ENCODE measurements around the gene METTL9. TPM values are rescaled to one million over a fixed set of nuclear protein-coding genes. Genes with fewer than 3 reads are reported as not detected.

Gene METTL9
- total and polyA plus RNA-seq, 2 of the 13 experiments (the other 11 are each of a cell fraction or from before 2014, with no cell fraction given), result 123 to 204 TPM

DNA sequence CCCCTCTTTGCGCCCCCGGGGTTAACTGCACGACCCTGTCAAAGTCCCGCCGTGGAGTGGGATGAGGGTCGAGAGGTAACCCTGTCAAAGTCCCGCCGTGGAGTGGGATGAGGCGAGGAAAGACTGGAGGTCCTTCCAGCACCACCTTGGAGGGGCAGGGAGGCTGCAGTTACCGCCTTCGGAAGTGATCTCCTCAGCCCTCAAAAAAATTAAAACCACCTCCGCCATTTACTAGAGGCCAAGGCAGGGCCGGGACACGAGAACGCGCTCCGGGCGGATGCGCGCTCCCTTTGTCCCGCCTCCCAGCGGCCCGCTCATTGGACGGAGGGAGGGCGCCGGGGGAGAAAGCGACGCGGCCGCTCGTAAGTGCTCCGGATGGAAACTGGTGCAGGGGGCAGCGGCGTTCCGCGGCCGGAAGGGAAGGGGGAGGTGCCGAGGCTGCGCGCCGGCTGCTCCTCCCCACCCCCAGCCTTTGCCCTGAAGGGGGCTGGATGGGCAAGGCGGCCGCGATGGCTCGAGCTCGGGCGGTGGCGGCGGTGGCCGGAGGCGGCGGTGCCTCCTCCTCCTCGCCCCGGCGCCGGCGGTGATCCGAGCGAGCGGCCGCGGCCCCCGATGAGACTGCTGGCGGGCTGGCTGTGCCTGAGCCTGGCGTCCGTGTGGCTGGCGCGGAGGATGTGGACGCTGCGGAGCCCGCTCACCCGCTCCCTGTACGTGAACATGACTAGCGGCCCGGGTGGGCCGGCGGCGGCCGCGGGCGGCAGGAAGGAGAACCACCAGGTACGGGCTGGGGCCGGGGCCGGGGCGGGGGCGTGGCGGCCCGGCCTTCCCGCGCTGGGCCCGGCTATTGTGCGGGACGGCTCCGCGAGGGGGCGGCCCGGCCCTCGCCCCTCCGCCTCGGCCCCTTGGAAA, at the start of gene METTL9 (continued):
- TF ChIP-seq, protein P1, sequence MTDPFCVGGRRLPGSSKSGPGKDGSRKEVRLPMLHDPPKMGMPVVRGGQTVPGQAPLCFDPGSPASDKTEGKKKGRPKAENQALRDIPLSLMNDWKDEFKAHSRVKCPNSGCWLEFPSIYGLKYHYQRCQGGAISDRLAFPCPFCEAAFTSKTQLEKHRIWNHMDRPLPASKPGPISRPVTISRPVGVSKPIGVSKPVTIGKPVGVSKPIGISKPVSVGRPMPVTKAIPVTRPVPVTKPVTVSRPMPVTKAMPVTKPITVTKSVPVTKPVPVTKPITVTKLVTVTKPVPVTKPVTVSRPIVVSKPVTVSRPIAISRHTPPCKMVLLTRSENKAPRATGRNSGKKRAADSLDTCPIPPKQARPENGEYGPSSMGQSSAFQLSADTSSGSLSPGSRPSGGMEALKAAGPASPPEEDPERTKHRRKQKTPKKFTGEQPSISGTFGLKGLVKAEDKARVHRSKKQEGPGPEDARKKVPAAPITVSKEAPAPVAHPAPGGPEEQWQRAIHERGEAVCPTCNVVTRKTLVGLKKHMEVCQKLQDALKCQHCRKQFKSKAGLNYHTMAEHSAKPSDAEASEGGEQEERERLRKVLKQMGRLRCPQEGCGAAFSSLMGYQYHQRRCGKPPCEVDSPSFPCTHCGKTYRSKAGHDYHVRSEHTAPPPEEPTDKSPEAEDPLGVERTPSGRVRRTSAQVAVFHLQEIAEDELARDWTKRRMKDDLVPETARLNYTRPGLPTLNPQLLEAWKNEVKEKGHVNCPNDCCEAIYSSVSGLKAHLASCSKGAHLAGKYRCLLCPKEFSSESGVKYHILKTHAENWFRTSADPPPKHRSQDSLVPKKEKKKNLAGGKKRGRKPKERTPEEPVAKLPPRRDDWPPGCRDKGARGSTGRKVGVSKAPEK (CRISPR knock-in tag; IDR thresholded peaks at IDR 0.05; ENCODE audit: borderline replicate concordance), result peak; percentile 83; the same call in 1 of the 2 replicates
- TF ChIP-seq, protein P2, sequence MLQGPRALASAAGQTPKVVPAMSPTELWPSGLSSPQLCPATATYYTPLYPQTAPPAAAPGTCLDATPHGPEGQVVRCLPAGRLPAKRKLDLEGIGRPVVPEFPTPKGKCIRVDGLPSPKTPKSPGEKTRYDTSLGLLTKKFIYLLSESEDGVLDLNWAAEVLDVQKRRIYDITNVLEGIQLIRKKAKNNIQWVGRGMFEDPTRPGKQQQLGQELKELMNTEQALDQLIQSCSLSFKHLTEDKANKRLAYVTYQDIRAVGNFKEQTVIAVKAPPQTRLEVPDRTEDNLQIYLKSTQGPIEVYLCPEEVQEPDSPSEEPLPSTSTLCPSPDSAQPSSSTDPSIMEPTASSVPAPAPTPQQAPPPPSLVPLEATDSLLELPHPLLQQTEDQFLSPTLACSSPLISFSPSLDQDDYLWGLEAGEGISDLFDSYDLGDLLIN (CRISPR knock-in tag; IDR thresholded peaks at IDR 0.05; ENCODE audit: borderline replicate concordance), result no peak; the same call in 1 of the 2 replicates
- TF ChIP-seq, protein P3, sequence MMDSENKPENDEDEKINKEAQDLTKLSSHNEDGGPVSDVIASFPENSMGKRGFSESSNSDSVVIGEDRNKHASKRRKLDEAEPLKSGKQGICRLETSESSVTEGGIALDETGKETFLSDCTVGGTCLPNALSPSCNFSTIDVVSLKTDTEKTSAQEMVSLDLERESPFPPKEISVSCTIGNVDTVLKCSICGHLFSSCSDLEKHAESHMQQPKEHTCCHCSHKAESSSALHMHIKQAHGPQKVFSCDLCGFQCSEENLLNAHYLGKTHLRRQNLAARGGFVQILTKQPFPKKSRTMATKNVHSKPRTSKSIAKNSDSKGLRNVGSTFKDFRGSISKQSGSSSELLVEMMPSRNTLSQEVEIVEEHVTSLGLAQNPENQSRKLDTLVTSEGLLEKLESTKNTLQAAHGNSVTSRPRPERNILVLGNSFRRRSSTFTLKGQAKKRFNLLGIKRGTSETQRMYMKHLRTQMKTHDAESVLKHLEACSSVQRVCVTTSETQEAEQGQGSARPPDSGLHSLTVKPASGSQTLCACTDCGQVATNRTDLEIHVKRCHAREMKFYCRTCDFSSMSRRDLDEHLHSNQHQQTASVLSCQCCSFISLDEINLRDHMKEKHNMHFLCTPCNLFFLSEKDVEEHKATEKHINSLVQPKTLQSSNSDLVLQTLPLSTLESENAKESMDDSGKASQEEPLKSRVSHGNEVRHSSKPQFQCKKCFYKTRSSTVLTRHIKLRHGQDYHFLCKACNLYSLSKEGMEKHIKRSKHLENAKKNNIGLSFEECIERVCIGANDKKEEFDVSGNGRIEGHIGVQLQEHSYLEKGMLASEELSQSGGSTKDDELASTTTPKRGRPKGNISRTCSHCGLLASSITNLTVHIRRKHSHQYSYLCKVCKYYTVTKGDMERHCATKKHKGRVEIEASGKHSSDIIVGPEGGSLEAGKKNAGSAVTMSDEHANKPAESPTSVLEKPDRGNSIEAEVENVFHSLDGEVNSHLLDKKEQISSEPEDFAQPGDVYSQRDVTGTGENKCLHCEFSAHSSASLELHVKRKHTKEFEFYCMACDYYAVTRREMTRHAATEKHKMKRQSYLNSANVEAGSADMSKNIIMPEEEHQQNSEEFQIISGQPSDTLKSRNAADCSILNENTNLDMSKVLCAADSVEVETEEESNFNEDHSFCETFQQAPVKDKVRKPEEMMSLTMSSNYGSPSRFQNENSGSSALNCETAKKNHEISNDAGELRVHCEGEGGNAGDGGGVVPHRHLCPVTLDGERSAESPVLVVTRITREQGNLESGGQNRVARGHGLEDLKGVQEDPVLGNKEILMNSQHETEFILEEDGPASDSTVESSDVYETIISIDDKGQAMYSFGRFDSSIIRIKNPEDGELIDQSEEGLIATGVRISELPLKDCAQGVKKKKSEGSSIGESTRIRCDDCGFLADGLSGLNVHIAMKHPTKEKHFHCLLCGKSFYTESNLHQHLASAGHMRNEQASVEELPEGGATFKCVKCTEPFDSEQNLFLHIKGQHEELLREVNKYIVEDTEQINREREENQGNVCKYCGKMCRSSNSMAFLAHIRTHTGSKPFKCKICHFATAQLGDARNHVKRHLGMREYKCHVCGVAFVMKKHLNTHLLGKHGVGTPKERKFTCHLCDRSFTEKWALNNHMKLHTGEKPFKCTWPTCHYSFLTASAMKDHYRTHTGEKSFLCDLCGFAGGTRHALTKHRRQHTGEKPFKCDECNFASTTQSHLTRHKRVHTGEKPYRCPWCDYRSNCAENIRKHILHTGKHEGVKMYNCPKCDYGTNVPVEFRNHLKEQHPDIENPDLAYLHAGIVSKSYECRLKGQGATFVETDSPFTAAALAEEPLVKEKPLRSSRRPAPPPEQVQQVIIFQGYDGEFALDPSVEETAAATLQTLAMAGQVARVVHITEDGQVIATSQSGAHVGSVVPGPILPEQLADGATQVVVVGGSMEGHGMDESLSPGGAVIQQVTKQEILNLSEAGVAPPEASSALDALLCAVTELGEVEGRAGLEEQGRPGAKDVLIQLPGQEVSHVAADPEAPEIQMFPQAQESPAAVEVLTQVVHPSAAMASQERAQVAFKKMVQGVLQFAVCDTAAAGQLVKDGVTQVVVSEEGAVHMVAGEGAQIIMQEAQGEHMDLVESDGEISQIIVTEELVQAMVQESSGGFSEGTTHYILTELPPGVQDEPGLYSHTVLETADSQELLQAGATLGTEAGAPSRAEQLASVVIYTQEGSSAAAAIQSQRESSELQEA (CRISPR knock-in tag; IDR thresholded peaks at IDR 0.05; ENCODE audit: not compliant biosample characterization), result peak; percentile 94
- peak; percentile 31; the same call in 1 of the 2 replicates for TF ChIP-seq ONECUT2 (CRISPR knock-in tag; IDR thresholded peaks at IDR 0.05)
- TF ChIP-seq ZNF569 (CRISPR knock-in tag; IDR thresholded peaks at IDR 0.05; ENCODE audit: borderline replicate concordance), result peak; percentile 49; the same call in 1 of the 2 replicates
- no peak for TF ChIP-seq ZSCAN30 (CRISPR knock-in tag; IDR thresholded peaks at IDR 0.05)
- no peak for TF ChIP-seq XBP1 (CRISPR knock-in tag; IDR thresholded peaks at IDR 0.05)
- TF ChIP-seq ZNF737 (CRISPR knock-in tag; IDR thresholded peaks at IDR 0.05; ENCODE audit: borderline replicate concordance), result no peak
- peak; percentile 95; the same call in 1 of the 2 replicates for TF ChIP-seq ZNF619 (CRISPR knock-in tag; IDR thresholded peaks at IDR 0.05)
- TF ChIP-seq STAG1 (CRISPR knock-in tag; IDR thresholded peaks at IDR 0.05), result no peak
- no peak; the same call in 1 of the 2 replicates for TF ChIP-seq ZNF660 (CRISPR knock-in tag; IDR thresholded peaks at IDR 0.05; ENCODE audit: borderline replicate concordance, low read depth)
- peak; percentile 98 for TF ChIP-seq DNMT1 (CRISPR knock-in tag; IDR thresholded peaks at IDR 0.05)
- TF ChIP-seq KAT2B (IDR thresholded peaks at IDR 0.05; ENCODE audit: borderline replicate concordance, low read depth, low read length), result no peak
- TF ChIP-seq PHB2 (IDR thresholded peaks at IDR 0.05; ENCODE audit: partially characterized antibody), result no peak
- no peak for TF ChIP-seq FOXP1 (IDR thresholded peaks at IDR 0.05)
- TF ChIP-seq FOXP1 (CRISPR knock-in tag; IDR thresholded peaks at IDR 0.05), result peak; percentile 81
- peak; percentile 96 for TF ChIP-seq ZKSCAN8 (CRISPR knock-in tag; IDR thresholded peaks at IDR 0.05; ENCODE audit: borderline replicate concordance)

Data from HepG2 (cell line).